Neural crest cell (in vitro differentiated cells): Measurements from ENCODE around the gene FRYL. TPM values are rescaled to one million over a fixed set of nuclear protein-coding genes. Genes with fewer than 3 reads are reported as not detected.
"Not testable (repeated sequence)": the region's sequence is repeated elsewhere in the genome, so short reads cannot be mapped to it uniquely, and the experiment has no call there.

Experiments
- DNase-seq: peaks from one replicate; pipeline ENCODE4 v3.0.0; 2021; ENCODE audit warnings: low read depth, mixed read lengths, low spot score
- H3K27ac Mint-ChIP-seq: one replicate; pipeline ENCODE4 v1.8.0; 2021; ENCODE audit warnings: mild to moderate bottlenecking, mixed read lengths; ENCODE audit not compliant: unreplicated experiment
- H3K27me3 Mint-ChIP-seq: 2 replicates; pipeline ENCODE4 v1.8.0; 2021; ENCODE audit warnings: low read depth, mild to moderate bottlenecking, mixed read lengths
- H3K36me3 Mint-ChIP-seq: 2 replicates; pipeline ENCODE4 v1.8.0; 2021; ENCODE audit warnings: low read depth, mild to moderate bottlenecking, mixed read lengths
- H3K4me1 Mint-ChIP-seq: 2 replicates; pipeline ENCODE4 v1.8.0; 2021; ENCODE audit warnings: mixed read lengths
- H3K4me3 Mint-ChIP-seq: one replicate; pipeline ENCODE4 v1.8.0; 2021; ENCODE audit warnings: mild to moderate bottlenecking, mixed read lengths
- H3K9me3 Mint-ChIP-seq: 2 replicates; pipeline ENCODE4 v1.8.0; 2021; ENCODE audit warnings: mixed read lengths
- long read RNA-seq: library from polyadenylated mRNA; unstranded; transcript quantifications from one replicate; pipeline ENCODE4 v2.0.0, GENCODE V29; 2020
- total RNA-seq: library from RNA; stranded (reverse); gene quantifications from 2 replicates; pipeline ENCODE4 v1.2.1, GENCODE V29; 2021
- TF ChIP-seq, protein P1 (sequence below): fragments of 200-600 bp; sonication (generic); conservative IDR thresholded peaks from 2 replicates; pipeline ENCODE4 v1.5.0; 2021; ENCODE audit warnings: antibody characterized with exemption, mild to moderate bottlenecking

FRYL gene
- 48.7 and 51.5 TPM in 2 replicates for total RNA-seq
- long read RNA-seq, partial matches to known transcripts, result 16 of 28 reads
- long read RNA-seq, other reads (novel, unspliced or antisense), result 12 of 28 reads

DNA sequence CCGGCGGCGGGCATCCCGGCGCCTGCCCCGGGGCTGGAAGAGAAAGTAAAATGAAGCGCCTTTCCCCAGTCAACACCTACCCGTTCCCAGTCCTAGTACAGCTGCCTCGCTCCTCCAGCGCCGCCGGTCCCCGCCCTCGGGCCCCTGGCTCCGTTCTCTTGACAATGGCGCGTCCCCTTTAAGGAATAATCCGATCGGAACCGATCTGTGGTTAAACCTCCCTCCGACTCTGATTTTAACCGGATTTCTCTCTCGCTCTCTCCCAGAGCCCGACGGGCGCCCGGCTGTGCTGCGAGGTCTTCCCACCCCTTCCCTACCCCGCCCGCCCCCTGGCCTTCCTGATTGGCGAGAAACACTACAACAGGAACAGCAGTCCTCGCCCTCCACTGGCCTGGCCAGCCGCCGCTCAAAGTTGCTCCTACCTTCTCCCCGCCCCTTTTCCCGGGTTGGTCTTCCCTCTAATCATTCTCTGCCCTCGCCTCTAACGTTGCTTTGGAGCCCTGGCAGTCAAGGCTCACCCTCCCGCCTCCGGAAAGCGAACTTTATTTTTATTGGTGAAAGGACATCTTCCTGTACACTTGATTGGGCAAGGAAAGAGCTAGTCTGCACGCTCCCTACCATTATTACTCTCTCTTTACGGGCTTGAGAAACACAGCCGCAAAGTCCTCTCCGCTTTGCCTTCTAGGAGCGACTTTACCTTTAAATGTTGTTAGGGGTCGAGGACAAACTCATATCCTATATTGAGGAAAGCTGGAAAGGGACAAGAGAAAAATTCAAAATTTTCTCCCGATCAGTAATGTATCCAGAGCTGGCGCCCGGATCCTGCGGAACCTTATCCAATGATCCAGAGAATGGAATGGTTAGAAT, at the start of gene FRYL:
TSS of gene FRYL (minus strand) at position 282 of the 867 bp plus-strand sequence. CDS start 145,869 bp downstream, outside the sequence.
- Mint-ChIP-seq H3K27me3 (no peaks in the 10 kb centered on the region), H3K4me3 (peak within 1 kb of the TSS; percentile 96), H3K27ac (peak within 1 kb of the TSS; percentile 95), H3K4me1 (peaks cover 59% of the 10 kb centered on the region), H3K36me3 (no peaks in the 10 kb centered on the region), H3K9me3 (no peaks in the 10 kb centered on the region)
- peak; percentile 96 for DNase-seq
- TF ChIP-seq, protein P1, sequence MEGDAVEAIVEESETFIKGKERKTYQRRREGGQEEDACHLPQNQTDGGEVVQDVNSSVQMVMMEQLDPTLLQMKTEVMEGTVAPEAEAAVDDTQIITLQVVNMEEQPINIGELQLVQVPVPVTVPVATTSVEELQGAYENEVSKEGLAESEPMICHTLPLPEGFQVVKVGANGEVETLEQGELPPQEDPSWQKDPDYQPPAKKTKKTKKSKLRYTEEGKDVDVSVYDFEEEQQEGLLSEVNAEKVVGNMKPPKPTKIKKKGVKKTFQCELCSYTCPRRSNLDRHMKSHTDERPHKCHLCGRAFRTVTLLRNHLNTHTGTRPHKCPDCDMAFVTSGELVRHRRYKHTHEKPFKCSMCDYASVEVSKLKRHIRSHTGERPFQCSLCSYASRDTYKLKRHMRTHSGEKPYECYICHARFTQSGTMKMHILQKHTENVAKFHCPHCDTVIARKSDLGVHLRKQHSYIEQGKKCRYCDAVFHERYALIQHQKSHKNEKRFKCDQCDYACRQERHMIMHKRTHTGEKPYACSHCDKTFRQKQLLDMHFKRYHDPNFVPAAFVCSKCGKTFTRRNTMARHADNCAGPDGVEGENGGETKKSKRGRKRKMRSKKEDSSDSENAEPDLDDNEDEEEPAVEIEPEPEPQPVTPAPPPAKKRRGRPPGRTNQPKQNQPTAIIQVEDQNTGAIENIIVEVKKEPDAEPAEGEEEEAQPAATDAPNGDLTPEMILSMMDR, result no peak

DNA sequence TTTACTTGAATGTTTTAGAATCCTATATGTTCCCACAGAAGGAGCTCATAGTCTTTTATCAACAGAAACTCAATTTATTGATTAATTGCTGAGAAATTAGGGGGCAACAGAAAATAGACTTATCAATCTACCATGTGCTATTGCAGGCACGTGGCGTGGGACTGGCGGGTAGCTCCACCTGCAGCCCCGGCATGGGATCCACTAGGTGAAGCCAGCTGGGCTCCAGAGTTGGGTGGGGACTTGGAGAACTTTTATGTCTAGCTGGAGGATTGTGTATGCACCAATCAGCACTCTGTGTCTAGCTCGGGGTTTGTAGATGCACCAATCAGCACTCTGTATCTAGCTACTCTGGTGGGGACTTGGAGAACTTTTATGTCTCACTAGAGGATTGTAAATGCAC, 47.5 kb upstream of the FRYL start:
- Mint-ChIP-seq H3K27ac (no peak overlapping the region), H3K4me1 (peaks cover 23% of the 10 kb centered on the region), H3K27me3 (no peaks in the 10 kb centered on the region), H3K9me3 (peaks cover 6% of the 10 kb centered on the region), H3K36me3 (peaks cover 6% of the 10 kb centered on the region), H3K4me3 (no peak overlapping the region)
- TF ChIP-seq, protein P1, result no peak
- DNase-seq, result no peak

DNA sequence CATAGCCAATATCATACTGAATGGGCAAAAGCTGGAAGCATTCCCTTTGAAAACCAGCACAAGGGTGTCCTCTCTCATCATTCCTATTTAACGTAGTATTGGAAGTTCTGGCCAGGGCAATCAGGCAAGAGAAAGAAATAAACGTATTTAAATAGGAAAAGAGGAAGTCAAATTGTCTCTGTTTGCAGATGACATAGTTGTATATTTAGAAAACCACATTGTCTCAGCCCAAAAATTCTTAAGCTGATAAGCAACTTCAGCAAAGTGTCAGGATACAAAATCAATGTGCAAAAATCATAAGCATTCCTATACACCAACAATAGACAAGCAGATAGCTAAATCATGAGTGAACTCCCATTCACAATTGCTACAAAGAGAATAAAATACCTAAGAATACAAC, 41.4 kb upstream of the FRYL start:
- H3K36me3 Mint-ChIP-seq, H3K4me3 Mint-ChIP-seq, H3K9me3 Mint-ChIP-seq: not testable (repeated sequence)

DNA sequence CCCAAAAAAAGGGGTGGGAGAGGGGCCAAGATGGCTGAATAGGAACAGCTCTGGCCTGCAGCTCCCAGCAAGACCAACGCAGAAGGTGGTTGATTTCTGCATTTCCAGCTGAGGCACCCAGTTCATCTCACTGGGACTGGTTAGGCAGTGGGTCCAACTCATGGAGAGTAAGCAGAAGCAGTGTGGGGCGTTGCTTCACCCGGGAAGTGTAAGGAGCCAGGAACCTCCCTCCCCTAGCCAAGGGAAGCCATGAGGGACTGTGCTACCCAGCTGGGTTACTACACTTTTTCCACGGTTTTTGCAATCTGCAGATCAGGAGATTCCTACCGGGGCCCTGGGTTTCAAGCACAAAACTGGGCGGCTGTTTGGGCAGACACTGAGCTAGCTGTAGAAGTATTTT, 36.9 kb upstream of the FRYL start:
- Mint-ChIP-seq H3K27ac (no peak overlapping the region), H3K4me3 (no peak overlapping the region), H3K9me3 (peaks cover 4% of the 10 kb centered on the region), H3K4me1 (peaks cover 6% of the 10 kb centered on the region), H3K27me3 (no peaks in the 10 kb centered on the region), H3K36me3 (no peaks in the 10 kb centered on the region)
- TF ChIP-seq, protein P1, result no peak
- no peak for DNase-seq

More for the DNA sequence above, 41.4 kb upstream of the FRYL start:
- H3K27me3 Mint-ChIP-seq, H3K4me1 Mint-ChIP-seq, H3K27ac Mint-ChIP-seq, DNase-seq: not testable (repeated sequence)

DNA sequence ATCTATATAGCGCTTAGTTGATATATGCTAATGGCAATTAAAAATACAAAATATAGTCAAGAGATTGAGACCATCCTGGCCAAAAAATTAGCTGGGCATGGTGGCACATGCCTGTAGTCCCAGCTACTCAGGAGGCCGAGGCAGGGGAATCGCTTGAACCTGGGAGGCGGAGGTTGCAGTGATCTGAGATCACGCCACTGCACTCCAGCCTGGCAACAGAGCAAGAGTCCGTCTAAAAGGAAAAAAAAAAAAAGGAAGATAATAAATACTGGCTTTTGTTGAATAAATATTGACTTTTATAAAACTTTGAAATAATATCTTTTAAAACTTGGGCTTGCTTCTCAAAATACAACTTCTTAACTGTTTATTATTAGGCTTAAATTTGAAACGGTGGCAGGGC, 36.2 kb upstream of the FRYL start:
- H3K27ac Mint-ChIP-seq, H3K27me3 Mint-ChIP-seq, DNase-seq, H3K4me1 Mint-ChIP-seq, H3K36me3 Mint-ChIP-seq, H3K4me3 Mint-ChIP-seq, H3K9me3 Mint-ChIP-seq: not testable (repeated sequence)

DNA sequence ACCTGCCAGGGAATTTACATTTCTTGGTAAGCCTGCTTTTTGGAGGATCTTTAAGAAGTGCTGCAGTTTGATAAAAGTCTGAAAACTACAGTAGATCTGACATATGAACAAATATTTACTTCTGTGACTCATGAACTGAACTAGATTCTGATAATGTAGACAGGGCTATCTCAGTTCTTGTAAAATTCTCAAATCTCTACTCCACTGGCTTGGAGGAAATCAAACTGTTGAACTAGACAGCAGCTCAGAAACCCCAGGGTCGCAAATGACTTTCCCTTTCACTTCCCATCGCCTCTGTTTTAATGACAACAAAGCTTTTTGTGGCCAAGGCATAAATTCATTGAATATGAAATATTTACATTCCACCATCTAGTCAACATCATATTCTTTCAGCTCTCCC, 35.4 kb upstream of the FRYL start:
- Mint-ChIP-seq H3K36me3 (no peaks in the 10 kb centered on the region), H3K27ac (no peak overlapping the region), H3K27me3 (no peaks in the 10 kb centered on the region), H3K4me3 (no peak overlapping the region), H3K4me1 (peaks cover 6% of the 10 kb centered on the region), H3K9me3 (peaks cover under 1% of the 10 kb centered on the region)
- no peak for DNase-seq
- TF ChIP-seq, protein P1, result no peak
